GM23338 (cell line): ENCODE data around the gene ALX3. TPM values are rescaled to one million over a fixed set of nuclear protein-coding genes. Genes with fewer than 3 reads are reported as not detected.

Experiments used
- ATAC-seq: fragments of 200-7000 bp; cut with Tn5 transposase; 3 replicates; pipeline ENCODE4 v1.9.1; 2020
- DNase-seq: peaks from one replicate; pipeline ENCODE4 v3.0.0-alpha.2; 2015; ENCODE audit warnings: low spot score
- H2AFZ ChIP-seq: fragments of 200-600 bp; sonication (generic); 2 replicates; pipeline ENCODE4 v1.8.0; 2016; ENCODE audit warnings: antibody characterized with exemption, mild to moderate bottlenecking, moderate library complexity
- H3F3A ChIP-seq: fragments of 200-600 bp; sonication (generic); replicated peaks from 2 replicates; pipeline ENCODE4 v1.8.0; 2017; ENCODE audit warnings: antibody characterized with exemption, mixed run types, low read depth
- H3K27ac ChIP-seq: fragments of 200-600 bp; sonication (generic); 2 replicates; pipeline ENCODE4 v1.6.1; 2016; ENCODE audit warnings: low read depth
- H3K27me3 ChIP-seq: fragments of 200-600 bp; sonication (generic); 2 replicates; pipeline ENCODE4 v1.8.0; 2016; ENCODE audit warnings: mild to moderate bottlenecking, mixed run types, moderate library complexity; ENCODE audit not compliant: insufficient read depth
- H3K36me3 ChIP-seq: fragments of 200-600 bp; sonication (generic); 2 replicates; pipeline ENCODE4 v1.8.0; 2016; ENCODE audit warnings: mild to moderate bottlenecking; ENCODE audit not compliant: insufficient read depth
- H3K4me1 ChIP-seq: fragments of 200-600 bp; sonication (generic); 2 replicates; pipeline ENCODE4 v1.8.0; 2016; ENCODE audit warnings: mild to moderate bottlenecking, moderate library complexity; ENCODE audit not compliant: insufficient read depth
- H3K4me2 ChIP-seq: fragments of 200-600 bp; sonication (generic); 2 replicates; pipeline ENCODE4 v1.7.1; 2017; ENCODE audit warnings: mixed run types
- H3K4me3 ChIP-seq: fragments of 200-600 bp; sonication (generic); 2 replicates; pipeline ENCODE4 v1.6.1; 2016; ENCODE audit warnings: mixed run types
- H3K79me2 ChIP-seq: fragments of 200-600 bp; sonication (generic); replicated peaks from 2 replicates; pipeline ENCODE4 v1.8.0; 2017; ENCODE audit warnings: mild to moderate bottlenecking; ENCODE audit not compliant: insufficient read depth
- H3K9me2 ChIP-seq: fragments of 200-600 bp; sonication (generic); 2 replicates; pipeline ENCODE4 v1.8.0; 2017; ENCODE audit not compliant: insufficient read depth
- H4K20me1 ChIP-seq: fragments of 200-600 bp; sonication (generic); replicated peaks from 2 replicates; pipeline ENCODE4 v1.8.0; 2017; ENCODE audit warnings: mild to moderate bottlenecking; ENCODE audit not compliant: insufficient read depth
- H3K27ac Mint-ChIP-seq: 2 replicates; pipeline ENCODE4 v1.8.0; 2020; ENCODE audit warnings: inconsistent platforms, mild to moderate bottlenecking, moderate library complexity, mixed read lengths
- H3K27me3 Mint-ChIP-seq: 3 replicates; pipeline ENCODE4 v1.8.0; 2022; ENCODE audit warnings: low read depth, mild to moderate bottlenecking, moderate library complexity, mixed read lengths, inconsistent platforms; ENCODE audit not compliant: insufficient read depth, poor library complexity
- H3K36me3 Mint-ChIP-seq: 3 replicates; pipeline ENCODE4 v1.8.0; 2021; ENCODE audit warnings: low read depth, mild to moderate bottlenecking, inconsistent platforms, moderate library complexity, mixed read lengths
- H3K4me1 Mint-ChIP-seq: 3 replicates; pipeline ENCODE4 v1.8.0; 2020; ENCODE audit warnings: mild to moderate bottlenecking, inconsistent platforms, mixed read lengths
- H3K4me3 Mint-ChIP-seq: 3 replicates; pipeline ENCODE4 v1.8.0; 2021; ENCODE audit warnings: moderate library complexity, mild to moderate bottlenecking, inconsistent platforms, mixed read lengths
- H3K9me3 Mint-ChIP-seq: 3 replicates; pipeline ENCODE4 v1.8.0; 2020; ENCODE audit warnings: moderate library complexity, mild to moderate bottlenecking, inconsistent platforms, mixed read lengths
- CREB1 ChIP-seq: fragments of 250-450 bp; sonication (Bioruptor Pico); IDR thresholded peaks from 2 replicates; pipeline ENCODE4 v1.5.0; 2020; ENCODE audit warnings: low read depth, mild to moderate bottlenecking, moderate library complexity
- EZH2 ChIP-seq: fragments of 200-600 bp; sonication (generic); IDR thresholded peaks from one replicate; pipeline ENCODE4 v1.8.0; 2017; ENCODE audit warnings: antibody characterized with exemption, mild to moderate bottlenecking, low read depth; ENCODE audit not compliant: unreplicated experiment
- NANOG ChIP-seq: IDR thresholded peaks from 2 replicates; pipeline ENCODE4 v1.6.1; 2016; ENCODE audit warnings: antibody characterized with exemption, borderline replicate concordance
- ZNF331 ChIP-seq: fragments of 250-450 bp; sonication (Bioruptor Pico); IDR thresholded peaks from 2 replicates; pipeline ENCODE4 v1.5.0; 2020; ENCODE audit warnings: low read depth, mild to moderate bottlenecking, moderate library complexity
- polyA plus RNA-seq: library from polyadenylated mRNA; unstranded; fragments of >200 nt; fragmentation: Nextera tagmentation; extraction: Ambion mirVana; gene quantifications from 2 replicates; pipeline ENCODE4 v1.2.1, GENCODE V29; 2016
- total RNA-seq: library from RNA; depleted of rRNA; stranded (reverse); fragments of >200 nt; shearing (Covaris generic); gene quantifications from 2 replicates; pipeline ENCODE4 v1.2.3, GENCODE V29; 2014
- TF ChIP-seq, protein P1 (sequence below): fragments of 250-450 bp; sonication (Bioruptor Pico); IDR thresholded peaks from 2 replicates; pipeline ENCODE4 v1.5.0; 2020; ENCODE audit warnings: mild to moderate bottlenecking, moderate library complexity

ALX3 gene
- total and polyA plus RNA-seq, 2 experiments from 2014 or later, result not detected

DNA sequence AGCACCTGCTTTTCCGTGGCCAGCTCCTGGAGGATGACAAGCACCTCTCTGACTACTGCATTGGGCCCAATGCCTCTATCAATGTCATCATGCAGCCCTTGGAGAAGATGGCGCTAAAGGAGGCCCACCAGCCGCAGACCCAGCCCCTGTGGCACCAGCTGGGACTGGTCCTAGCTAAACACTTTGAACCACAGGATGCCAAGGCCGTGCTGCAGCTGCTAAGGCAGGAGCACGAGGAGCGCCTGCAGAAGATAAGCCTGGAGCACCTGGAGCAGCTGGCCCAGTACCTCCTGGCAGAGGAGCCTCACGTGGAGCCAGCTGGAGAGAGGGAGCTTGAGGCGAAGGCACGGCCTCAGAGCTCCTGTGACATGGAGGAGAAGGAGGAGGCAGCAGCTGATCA, 42.2 kb upstream of the ALX3 start (continued):
- TF ChIP-seq, protein P1, sequence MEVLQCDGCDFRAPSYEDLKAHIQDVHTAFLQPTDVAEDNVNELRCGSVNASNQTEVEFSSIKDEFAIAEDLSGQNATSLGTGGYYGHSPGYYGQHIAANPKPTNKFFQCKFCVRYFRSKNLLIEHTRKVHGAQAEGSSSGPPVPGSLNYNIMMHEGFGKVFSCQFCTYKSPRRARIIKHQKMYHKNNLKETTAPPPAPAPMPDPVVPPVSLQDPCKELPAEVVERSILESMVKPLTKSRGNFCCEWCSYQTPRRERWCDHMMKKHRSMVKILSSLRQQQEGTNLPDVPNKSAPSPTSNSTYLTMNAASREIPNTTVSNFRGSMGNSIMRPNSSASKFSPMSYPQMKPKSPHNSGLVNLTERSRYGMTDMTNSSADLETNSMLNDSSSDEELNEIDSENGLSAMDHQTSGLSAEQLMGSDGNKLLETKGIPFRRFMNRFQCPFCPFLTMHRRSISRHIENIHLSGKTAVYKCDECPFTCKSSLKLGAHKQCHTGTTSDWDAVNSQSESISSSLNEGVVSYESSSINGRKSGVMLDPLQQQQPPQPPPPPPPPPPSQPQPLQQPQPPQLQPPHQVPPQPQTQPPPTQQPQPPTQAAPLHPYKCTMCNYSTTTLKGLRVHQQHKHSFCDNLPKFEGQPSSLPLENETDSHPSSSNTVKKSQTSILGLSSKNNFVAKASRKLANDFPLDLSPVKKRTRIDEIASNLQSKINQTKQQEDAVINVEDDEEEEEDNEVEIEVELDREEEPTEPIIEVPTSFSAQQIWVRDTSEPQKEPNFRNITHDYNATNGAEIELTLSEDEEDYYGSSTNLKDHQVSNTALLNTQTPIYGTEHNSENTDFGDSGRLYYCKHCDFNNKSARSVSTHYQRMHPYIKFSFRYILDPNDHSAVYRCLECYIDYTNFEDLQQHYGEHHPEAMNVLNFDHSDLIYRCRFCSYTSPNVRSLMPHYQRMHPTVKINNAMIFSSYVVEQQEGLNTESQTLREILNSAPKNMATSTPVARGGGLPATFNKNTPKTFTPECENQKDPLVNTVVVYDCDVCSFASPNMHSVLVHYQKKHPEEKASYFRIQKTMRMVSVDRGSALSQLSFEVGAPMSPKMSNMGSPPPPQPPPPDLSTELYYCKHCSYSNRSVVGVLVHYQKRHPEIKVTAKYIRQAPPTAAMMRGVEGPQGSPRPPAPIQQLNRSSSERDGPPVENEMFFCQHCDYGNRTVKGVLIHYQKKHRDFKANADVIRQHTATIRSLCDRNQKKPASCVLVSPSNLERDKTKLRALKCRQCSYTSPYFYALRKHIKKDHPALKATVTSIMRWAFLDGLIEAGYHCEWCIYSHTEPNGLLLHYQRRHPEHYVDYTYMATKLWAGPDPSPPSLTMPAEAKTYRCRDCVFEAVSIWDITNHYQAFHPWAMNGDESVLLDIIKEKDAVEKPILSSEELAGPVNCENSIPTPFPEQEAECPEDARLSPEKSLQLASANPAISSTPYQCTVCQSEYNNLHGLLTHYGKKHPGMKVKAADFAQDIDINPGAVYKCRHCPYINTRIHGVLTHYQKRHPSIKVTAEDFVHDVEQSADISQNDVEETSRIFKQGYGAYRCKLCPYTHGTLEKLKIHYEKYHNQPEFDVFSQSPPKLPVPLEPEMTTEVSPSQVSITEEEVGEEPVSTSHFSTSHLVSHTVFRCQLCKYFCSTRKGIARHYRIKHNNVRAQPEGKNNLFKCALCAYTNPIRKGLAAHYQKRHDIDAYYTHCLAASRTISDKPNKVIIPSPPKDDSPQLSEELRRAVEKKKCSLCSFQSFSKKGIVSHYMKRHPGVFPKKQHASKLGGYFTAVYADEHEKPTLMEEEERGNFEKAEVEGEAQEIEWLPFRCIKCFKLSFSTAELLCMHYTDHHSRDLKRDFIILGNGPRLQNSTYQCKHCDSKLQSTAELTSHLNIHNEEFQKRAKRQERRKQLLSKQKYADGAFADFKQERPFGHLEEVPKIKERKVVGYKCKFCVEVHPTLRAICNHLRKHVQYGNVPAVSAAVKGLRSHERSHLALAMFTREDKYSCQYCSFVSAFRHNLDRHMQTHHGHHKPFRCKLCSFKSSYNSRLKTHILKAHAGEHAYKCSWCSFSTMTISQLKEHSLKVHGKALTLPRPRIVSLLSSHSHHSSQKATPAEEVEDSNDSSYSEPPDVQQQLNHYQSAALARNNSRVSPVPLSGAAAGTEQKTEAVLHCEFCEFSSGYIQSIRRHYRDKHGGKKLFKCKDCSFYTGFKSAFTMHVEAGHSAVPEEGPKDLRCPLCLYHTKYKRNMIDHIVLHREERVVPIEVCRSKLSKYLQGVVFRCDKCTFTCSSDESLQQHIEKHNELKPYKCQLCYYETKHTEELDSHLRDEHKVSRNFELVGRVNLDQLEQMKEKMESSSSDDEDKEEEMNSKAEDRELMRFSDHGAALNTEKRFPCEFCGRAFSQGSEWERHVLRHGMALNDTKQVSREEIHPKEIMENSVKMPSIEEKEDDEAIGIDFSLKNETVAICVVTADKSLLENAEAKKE (CRISPR knock-in tag), result no peak
- no peak for TF ChIP-seq EZH2

DNA sequence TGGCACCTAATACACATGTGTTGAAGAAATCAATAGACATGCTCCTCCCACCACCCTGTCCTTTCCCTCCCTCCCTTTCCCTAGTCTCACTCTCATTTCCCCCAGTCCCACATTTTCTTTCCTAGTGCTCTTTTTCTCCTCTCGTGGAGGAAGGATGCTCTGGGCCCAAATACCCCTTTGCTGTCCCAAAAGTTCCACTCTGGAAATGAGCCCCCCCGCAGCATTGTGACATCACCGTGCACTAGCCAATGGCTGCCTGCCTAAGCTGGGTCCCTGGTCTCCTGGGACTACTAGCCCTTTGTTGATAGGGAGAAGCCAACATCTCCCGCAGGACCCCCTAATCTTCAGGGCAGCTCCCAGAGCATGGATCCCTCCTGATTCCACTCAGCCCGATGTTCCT, 41.7 kb upstream of the ALX3 start, which contains the start of gene UBL4B:
TSS of gene UBL4B (plus strand) at position 301 of the 400 bp plus-strand sequence. CDS start at position 393, 92 bp downstream.
- Mint-ChIP-seq H3K4me1 (no peaks in the 10 kb centered on the region; the same call in 2 of the 3 replicates), H3K27ac (no peak within 1 kb of the TSS), H3K9me3 (no peaks in the 10 kb centered on the region), H3K4me3 (no peak within 1 kb of the TSS), H3K27me3 (peaks cover 18% of the 10 kb centered on the region), H3K36me3 (no peaks in the 10 kb centered on the region)
- Histone ChIP-seq H3K4me1 (no peaks in the 10 kb centered on the region; the same call in 1 of the 2 replicates), H3K4me3 (no peak within 1 kb of the TSS), H3K79me2 (no peaks in the 10 kb centered on the region), H2AFZ (no peak within 1 kb of the TSS; the same call in 1 of the 2 replicates), H3K9me2 (no peaks in the 10 kb centered on the region), H3K4me2 (no peak within 1 kb of the TSS), H3K27ac (no peak within 1 kb of the TSS), H4K20me1 (no peaks in the 10 kb centered on the region), H3F3A (no peaks in the 10 kb centered on the region), H3K27me3 (no peaks in the 10 kb centered on the region), H3K36me3 (no peaks in the 10 kb centered on the region)
- ATAC-seq (no peak), DNase-seq (no peak)
- TF ChIP-seq ZNF331 (no peak), CREB1 (CRISPR knock-in tag) (no peak)

DNA sequence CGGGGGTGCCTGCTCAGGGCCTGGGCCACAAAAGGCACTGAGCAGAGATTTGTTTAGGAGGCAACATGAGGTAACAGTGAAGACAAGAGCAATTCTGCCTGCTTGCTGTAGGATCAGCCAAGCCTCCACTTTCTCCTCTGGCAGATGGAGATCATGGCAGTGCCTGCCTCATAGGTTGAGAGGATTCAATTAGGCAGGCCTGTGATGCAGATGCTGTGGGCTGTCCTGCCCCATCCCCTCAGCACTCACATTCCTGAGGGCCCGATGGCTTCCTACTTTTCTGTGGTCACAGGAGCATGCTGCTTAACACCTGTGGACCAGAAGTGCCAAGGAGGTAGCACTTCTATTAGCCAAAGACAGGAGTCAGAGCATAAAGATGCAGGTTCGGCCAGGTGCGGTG, 40.6 kb upstream of the ALX3 start:
- H3K79me2 ChIP-seq, result no peaks in the 10 kb centered on the region
- no peak overlapping the region for H3K27ac Mint-ChIP-seq
- no peaks in the 10 kb centered on the region for H3K27me3 ChIP-seq
- TF ChIP-seq NANOG, result no peak
- TF ChIP-seq, protein P1 (CRISPR knock-in tag), result no peak

More for the DNA sequence above, 40.6 kb upstream of the ALX3 start:
- no peaks in the 10 kb centered on the region for H3F3A ChIP-seq
- Mint-ChIP-seq H3K4me3 (no peak overlapping the region), H3K4me1 (no peaks in the 10 kb centered on the region), H3K9me3 (no peaks in the 10 kb centered on the region), H3K27me3 (peaks cover 15% of the 10 kb centered on the region), H3K36me3 (no peaks in the 10 kb centered on the region)
- H4K20me1 ChIP-seq, result no peaks in the 10 kb centered on the region
- no peak overlapping the region for H3K4me3 ChIP-seq
- ATAC-seq (no peak; the same call in 2 of the 3 replicates), DNase-seq (peak; percentile 26)
- no peaks in the 10 kb centered on the region for H3K4me1 ChIP-seq
- H3K4me2 ChIP-seq, result no peak overlapping the region
- no peaks in the 10 kb centered on the region for H3K36me3 ChIP-seq
- H3K27ac ChIP-seq, result no peak overlapping the region
- no peak overlapping the region for H2AFZ ChIP-seq
- no peaks in the 10 kb centered on the region for H3K9me2 ChIP-seq
